ENCODE results near the gene TM9SF1.

Gene TM9SF1

GRCh38 chr14:24195186-24196070 lies at the start of gene TM9SF1:
Gene TM9SF1, minus strand, starts transcription at chr14:24195441. Its CDS starts 422 bp downstream, at chr14:24195019.
- DNase-seq (ENCODE audit: low read depth, low spot score): peak; percentile 74

GRCh38 chr14:24243336-24243836 lies 48.1 kb upstream of the TM9SF1 start:
- DNase-seq (ENCODE audit: low read depth, low spot score): no peak

DNA sequence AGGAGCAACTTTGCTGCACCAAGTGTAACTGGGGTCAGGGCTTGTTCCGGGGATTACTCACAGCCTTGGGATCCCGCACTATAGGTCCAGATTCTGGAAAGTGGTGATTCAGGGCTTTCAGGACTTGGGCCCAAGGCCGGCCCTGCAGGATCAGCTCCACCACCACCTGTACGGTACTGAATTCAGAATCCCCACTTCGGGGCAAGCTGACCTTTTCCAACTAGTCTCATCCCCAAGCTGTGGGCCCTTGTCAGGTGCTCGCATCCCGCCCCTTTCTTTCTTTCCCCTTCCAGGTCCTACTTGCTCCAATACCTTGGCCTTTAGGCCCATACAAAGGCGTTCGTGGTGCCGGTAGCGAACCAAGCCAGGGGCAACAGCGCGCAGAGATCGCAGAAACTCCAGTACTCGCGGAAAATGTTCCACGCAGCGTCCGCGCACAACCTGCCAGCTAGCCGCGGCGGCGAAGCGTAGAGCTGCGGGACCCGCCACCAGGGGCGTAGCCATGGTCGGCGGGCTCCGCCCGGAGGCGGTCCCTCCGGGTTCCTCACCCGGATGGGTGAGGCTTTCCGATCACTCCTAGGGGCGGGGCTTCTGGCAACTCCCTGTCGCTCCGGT lies 46.7 kb upstream of the TM9SF1 start:
- no peak for DNase-seq (ENCODE audit: low read depth, low spot score)

- no peak for DNase-seq (ENCODE audit: low read depth, low spot score)
These were observed 45.1 kb upstream of the TM9SF1 start for GRCh38 chr14:24240110-24240918.

DNA sequence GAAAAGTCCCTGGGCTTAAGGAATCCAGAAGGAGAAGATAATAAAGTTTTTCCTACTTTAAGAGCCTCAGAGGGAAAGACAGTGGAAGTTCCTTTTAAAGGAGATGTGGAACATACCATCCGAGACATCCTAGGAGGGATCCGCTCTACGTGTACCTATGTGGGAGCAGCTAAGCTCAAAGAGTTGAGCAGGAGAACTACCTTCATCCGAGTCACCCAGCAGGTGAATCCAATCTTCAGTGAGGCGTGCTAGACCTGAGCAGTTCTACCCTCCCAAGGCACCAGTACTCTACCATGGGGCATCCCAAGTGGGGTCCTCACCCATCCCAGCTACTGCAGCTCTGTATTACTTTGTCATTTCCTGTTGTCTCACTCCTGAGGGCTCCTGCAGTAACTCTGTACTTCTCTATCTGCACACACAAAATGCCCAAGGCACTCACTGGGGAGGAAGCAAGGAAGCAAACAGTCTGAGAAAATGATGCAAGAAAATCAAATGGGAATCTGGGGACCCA lies 43.3 kb upstream of the TM9SF1 start:
- DNase-seq (ENCODE audit: low read depth, low spot score): no peak

GRCh38 chr14:24238123-24238522 lies 42.9 kb upstream of the TM9SF1 start:
- DNase-seq (ENCODE audit: low read depth, low spot score): no peak

DNA sequence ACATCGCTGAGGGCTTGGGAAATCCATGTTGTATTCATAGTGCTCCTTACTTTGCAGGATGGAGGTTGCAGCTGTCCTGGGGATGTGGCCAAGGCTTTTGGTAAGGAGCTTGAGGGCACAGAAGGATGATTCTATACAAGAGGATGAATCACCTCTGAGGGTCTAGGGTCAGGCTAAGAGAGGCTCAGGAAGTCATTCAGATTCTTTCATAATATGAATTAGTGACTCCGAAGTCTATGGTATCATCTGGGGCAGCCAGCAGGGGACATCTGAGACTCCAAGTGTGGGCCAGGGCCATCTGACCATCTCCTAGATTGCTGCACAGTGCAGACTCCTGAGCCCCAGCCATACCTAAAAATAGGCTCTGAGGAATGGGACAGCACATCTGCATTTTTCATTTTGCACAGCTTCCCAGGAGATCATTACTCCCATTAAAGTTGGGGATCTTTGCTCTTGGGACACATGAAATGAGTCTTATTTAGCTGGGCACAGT lies 42.3 kb upstream of the TM9SF1 start:
- no peak for DNase-seq (ENCODE audit: low read depth, low spot score)

- DNase-seq (ENCODE audit: low read depth, low spot score): no peak
These were observed 41.6 kb upstream of the TM9SF1 start for GRCh38 chr14:24236689-24237462.

DNA sequence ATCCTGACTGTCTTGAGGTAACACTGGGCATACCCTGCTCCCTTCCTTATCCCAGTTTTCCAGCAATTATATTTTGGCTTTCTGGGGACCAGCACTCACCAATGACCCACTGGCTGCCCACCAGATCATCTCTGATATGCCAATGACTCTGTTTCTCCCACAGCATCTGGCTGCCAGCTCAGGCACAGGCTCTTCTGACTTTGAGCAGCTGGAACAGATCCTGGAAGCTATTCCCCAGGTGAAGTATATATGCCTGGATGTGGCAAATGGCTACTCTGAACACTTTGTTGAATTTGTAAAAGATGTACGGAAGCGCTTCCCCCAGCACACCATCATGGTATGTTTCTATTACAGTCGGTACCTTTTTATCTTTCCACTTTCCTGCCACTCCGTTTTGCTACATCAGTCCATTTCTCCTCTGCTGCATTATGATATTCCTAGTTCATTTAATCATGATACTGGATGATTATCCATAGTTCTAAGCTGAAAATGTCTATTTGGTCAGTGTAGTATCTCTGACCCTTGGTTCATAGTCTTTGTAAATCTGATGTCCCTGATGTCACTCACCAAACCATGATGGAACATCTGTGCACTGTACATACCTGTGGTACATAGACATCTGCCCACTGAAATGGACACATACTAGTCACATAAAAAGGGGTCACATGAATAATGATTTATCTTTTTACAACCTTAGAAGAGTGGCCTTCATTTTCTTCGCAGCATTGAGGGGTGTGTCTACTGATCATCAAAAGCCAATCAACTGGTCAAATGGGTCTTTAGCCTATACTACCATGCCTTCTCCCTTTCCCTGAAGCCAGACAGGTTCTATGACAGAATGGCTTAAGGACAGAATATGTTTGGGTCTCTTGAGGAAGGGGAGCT lies 40.8 kb upstream of the TM9SF1 start:
- no peak for DNase-seq (ENCODE audit: low read depth, low spot score)

DNA sequence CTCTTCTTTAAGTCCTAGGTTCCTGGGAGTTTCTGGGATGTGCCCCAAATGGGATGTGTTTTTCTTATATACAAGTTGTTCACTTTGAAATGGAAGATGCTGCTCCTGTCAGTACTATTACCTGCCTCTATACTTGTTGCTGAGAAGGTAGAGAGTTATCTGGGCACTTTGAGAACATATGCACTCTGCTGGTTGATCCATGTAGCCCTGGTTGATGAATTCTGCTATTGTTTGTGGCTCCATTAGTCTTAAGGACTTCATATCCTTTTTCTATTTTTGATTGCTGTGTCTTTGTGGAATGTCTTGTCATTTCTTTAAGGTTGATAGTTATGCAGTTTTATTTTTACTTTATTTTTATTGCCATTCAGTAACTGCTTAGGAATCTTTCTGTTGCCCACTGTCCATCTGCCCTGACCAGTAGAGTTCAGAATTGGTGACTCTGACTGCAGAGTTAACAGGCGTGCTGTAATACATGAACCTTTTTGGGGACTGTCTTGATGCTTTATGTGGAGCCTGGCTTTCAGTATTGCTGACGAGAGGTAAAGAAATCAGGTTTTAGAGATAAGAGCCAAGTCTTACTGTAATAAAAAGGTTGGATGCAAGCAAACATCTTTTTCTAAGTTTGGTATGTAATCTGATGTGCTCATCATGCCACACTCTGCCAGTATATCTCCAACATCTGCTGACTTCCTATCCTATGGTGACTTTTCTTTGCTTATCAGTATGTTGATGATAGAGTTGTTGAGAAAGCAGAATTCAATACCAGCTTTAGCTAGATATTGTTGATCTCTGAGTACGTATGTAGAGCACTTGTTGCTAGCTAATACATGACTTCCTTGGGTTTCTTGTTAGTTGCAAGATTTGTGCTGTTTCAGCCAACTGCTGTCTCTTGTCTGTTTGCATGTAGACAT lies 39.1 kb upstream of the TM9SF1 start:
- no peak for DNase-seq (ENCODE audit: low read depth, low spot score)

GRCh38 chr14:24233538-24233866 lies 38.3 kb upstream of the TM9SF1 start:
- DNase-seq (ENCODE audit: low read depth, low spot score): no peak

DNA sequence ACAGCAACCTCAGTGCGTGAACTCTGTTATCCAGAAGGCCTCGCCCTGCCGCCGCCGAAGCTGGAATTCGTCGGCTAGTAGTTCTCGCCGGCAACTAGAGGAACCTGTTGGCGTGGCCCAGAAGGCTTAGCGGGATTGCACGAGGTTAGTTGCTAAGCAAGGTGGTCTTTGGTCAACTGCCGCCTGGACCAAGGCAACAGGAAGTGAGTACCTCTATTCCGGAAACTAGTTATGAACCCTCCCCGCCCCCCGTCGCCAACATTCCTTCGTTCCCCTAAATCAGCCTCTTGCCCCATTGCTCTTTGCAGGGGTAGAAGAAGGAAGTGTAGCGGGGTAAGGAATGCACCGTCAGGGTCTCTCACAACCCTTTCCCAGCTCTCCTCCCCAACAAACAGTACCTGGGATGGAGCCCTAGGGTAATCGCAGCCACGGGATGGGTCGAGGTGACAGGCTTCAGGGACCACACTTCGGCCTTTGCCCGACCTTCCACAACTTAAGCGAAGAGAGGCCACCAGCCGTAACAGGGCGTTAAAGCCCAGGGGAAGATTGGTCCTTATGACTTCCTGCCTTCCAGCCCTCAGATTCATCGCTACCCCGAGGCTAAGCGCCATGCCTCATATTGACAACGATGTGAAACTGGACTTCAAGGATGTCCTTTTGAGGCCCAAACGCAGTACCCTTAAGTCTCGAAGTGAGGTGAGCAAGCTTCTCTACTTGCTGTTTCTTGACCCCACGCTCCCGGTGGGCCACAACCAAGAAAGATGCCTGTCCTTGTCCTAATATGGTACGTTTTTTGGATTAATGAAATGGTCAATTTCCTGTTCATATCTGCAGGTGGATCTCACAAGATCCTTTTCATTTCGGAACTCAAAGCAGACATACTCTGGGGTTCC lies 37.6 kb upstream of the TM9SF1 start, which contains the start of gene GMPR2:
Gene GMPR2 (plus strand): TSS at position 285 of the 893 bp plus-strand sequence. CDS start 325 bp downstream, at position 610.
- no peak for DNase-seq (ENCODE audit: low read depth, low spot score)

GRCh38 chr14:24232121-24232644 lies 36.9 kb upstream of the TM9SF1 start, which contains the start of gene NEDD8:
Gene NEDD8, minus strand, starts transcription at chr14:24232367. Its CDS starts 100 bp downstream, at chr14:24232267.
- DNase-seq (ENCODE audit: low read depth, low spot score): peak; percentile 85

GRCh38 chr14:24231263-24232120 lies 36.3 kb upstream of the TM9SF1 start:
- no peak for DNase-seq (ENCODE audit: low read depth, low spot score)

DNA sequence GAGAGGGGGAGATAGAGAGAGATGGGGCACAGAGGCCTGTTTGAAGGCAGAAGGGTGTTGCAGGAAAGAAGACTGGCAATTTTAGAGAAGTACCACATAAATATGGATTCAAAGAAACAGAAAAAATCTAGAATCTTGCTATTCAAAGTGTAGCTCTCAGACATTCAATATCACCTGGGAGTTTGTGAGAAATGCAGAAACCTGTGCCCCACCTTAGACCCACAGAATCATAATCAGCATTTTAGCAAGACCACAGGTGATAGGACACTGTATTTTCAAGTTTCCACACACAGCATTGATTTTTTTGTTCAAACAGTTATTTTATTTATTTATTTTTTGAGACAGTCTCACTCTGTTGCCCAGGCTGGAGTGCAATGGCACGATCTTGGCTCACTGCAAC lies 33.7 kb upstream of the TM9SF1 start:
- DNase-seq (ENCODE audit: low read depth, low spot score): no peak

DNA sequence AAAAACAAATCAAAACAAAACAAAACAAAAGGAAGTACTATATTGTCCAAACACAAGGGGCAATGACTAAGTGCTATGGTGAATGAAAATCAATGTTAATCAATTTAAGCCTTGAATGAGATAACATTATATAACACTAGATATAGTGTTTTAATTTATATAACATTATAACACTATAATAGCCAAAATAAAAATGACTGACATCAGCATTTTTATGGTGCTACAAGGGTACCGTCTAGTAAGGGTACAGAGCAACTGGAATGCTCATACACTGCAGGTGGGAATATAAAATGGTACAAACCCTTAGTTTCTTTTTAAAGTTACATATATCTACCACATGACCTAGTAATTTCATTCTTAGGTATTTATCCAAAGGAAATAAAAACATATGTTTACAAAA lies 31.2 kb upstream of the TM9SF1 start:
- no peak for DNase-seq (ENCODE audit: low read depth, low spot score)

All from smooth muscle cell of the brain vasculature (primary cell).